K562 (cell line): Measurements from ENCODE around the gene PPM1M. TPM values are rescaled to one million over a fixed set of nuclear protein-coding genes. Genes with fewer than 3 reads are reported as not detected.

Experiments used
- ATAC-seq: fragments of 200-7000 bp; cut with Tn5 transposase; 3 replicates; pipeline ENCODE4 v1.9.1; 2020; ENCODE audit warnings: moderate library complexity
- BruUV-seq: library from RNA; stranded (reverse); fragments of 400-500 nt; replicated peaks from 2 replicates; lab custom pipeline; 2021; lab: Mats Ljungman, UMichigan
- CTCF ChIA-PET: fragments of 300-600 bp; formaldehyde crosslinking; extraction: SDS; loops from one replicate; lab custom pipeline; 2021; ENCODE audit warnings: low intra/inter-chr PET ratio; lab: Yijun Ruan, JAX
- POLR2A ChIA-PET: fragments of 300-600, 350-650 bp; sonication (Branson Sonifier 250); formaldehyde crosslinking; extraction: SDS; loops from one replicate; lab custom pipeline; 2021; ENCODE audit warnings: antibody characterized with exemption, inconsistent platforms; lab: Yijun Ruan, JAX
- DNase-seq, 4 experiments: peaks; one replicate each; pipeline versions ENCODE4 v3.0.0 to v3.0.0-alpha.2; 2011 to 2018; ENCODE audit warnings: low spot score in 3 of 4, mixed read lengths in 3 of 4; ENCODE audit errors: extremely low read depth in 1 of 4
- FAIRE-seq: peaks from 2 replicates; lab custom pipeline; 2011; peaks lifted over from hg19 to GRCh38; lab: Jason Lieb, UNC
- H2AFZ ChIP-seq: 2 replicates; pipeline ENCODE4 v1.6.0; 2011; ENCODE audit warnings: low read depth, low read length, control low read depth, inconsistent platforms
- H3K27ac ChIP-seq: fragments of 200-600 bp; 3 replicates; pipeline ENCODE4 v1.8.0; 2011; ENCODE audit warnings: low read depth, mild to moderate bottlenecking, control low read depth, inconsistent platforms, low read length, moderate library complexity, mixed read lengths; ENCODE audit errors: extremely low read depth
- H3K27me3 ChIP-seq, 2 experiments: fragments of 300-600 bp in 1 of 2; 2 replicates in 1 of 2; 3 replicates in 1 of 2; pipeline versions ENCODE4 v1.6.0 to v1.8.0; 2011; ENCODE audit warnings: inconsistent platforms in 2 of 2, low read length in 2 of 2, mild to moderate bottlenecking in 1 of 2, mixed read lengths in 1 of 2, moderate library complexity in 1 of 2; ENCODE audit not compliant: control insufficient read depth in 2 of 2, insufficient read depth in 2 of 2
- H3K36me3 ChIP-seq: fragments of 300-600 bp; 3 replicates; pipeline ENCODE4 v1.8.0; 2011; ENCODE audit warnings: mild to moderate bottlenecking, low read length, inconsistent platforms; ENCODE audit not compliant: control insufficient read depth, insufficient read depth
- H3K4me1 ChIP-seq, 2 experiments: fragments of 200-600 bp in 1 of 2; replicated peaks in 1 of 2; 2 replicates in 1 of 2; 3 replicates in 1 of 2; pipeline versions ENCODE4 v1.5.1 to v1.8.0; 2011; ENCODE audit warnings: inconsistent platforms in 2 of 2, low read length in 2 of 2, mild to moderate bottlenecking in 1 of 2, mixed read lengths in 1 of 2, moderate library complexity in 1 of 2; ENCODE audit not compliant: control insufficient read depth in 2 of 2, insufficient read depth in 2 of 2
- H3K4me2 ChIP-seq: 2 replicates; pipeline ENCODE4 v1.6.1; 2011; ENCODE audit warnings: low read length, control low read depth, inconsistent platforms, mixed read lengths; ENCODE audit not compliant: insufficient read depth
- H3K4me3 ChIP-seq: fragments of 200-600 bp; sonication (generic), shearing (Covaris generic); 2 replicates; pipeline ENCODE4 v1.5.1; 2016; ENCODE audit warnings: control low read depth, inconsistent platforms
- H3K79me2 ChIP-seq: fragments of 200-600 bp; 3 replicates; pipeline ENCODE4 v1.8.0; 2011; ENCODE audit warnings: low read length, inconsistent platforms; ENCODE audit not compliant: control insufficient read depth, insufficient read depth
- H3K9ac ChIP-seq, 2 experiments: 2 replicates each; pipeline versions ENCODE4 v1.6.0 to v1.6.1; 2011; ENCODE audit warnings: low read depth in 2 of 2, low read length in 2 of 2, control low read depth in 1 of 2, inconsistent platforms in 1 of 2, mild to moderate bottlenecking in 1 of 2, mixed read lengths in 1 of 2; ENCODE audit not compliant: insufficient read depth in 1 of 2
- H3K9me1 ChIP-seq: one replicate; pipeline ENCODE4 v1.6.0; 2011; ENCODE audit warnings: inconsistent platforms, mild to moderate bottlenecking, low read length, moderate library complexity; ENCODE audit not compliant: control insufficient read depth, insufficient read depth
- H3K9me3 ChIP-seq: replicated peaks from 2 replicates; pipeline ENCODE4 v1.5.1; 2011; ENCODE audit warnings: low read depth, low read length, inconsistent platforms; ENCODE audit not compliant: control insufficient read depth, insufficient read depth
- H4K20me1 ChIP-seq: replicated peaks from 2 replicates; pipeline ENCODE4 v1.6.1; 2011; ENCODE audit warnings: low read length, inconsistent platforms, mixed read lengths; ENCODE audit not compliant: control insufficient read depth, insufficient read depth
- ADNP ChIP-seq: fragments of 200-800 bp; sonication (Bioruptor generic); IDR thresholded peaks from 2 replicates; pipeline ENCODE4 v1.6.1; 2016; ENCODE audit warnings: missing genetic modification characterization, missing compliant biosample characterization
- ARID2 ChIP-seq: fragments of 450-650 bp; IDR thresholded peaks from 2 replicates; pipeline ENCODE4 v1.6.1; 2017; ENCODE audit warnings: antibody characterized with exemption, mild to moderate bottlenecking
- CEBPG ChIP-seq, 3 experiments: fragments of 200-800 bp in 1 of 3; sonication (Bioruptor generic) in 1 of 3; sonication (generic) in 1 of 3; formaldehyde crosslinking in 1 of 3; IDR thresholded peaks in 2 of 3; conservative IDR thresholded peaks in 1 of 3; 2 replicates each; pipeline versions ENCODE4 v1.6.1 to v1.8.0; 2016 to 2022; ENCODE audit warnings: missing compliant biosample characterization in 2 of 3, missing genetic modification characterization in 2 of 3, mild to moderate bottlenecking in 1 of 3, missing genetic modification reagents in 1 of 3
- CREBBP ChIP-seq: IDR thresholded peaks from one replicate; pipeline ENCODE4 v1.6.1; 2012; ENCODE audit warnings: low read depth, mild to moderate bottlenecking, control low read depth, inconsistent platforms, low read length
- GATAD2A ChIP-seq: fragments of 450-650 bp; IDR thresholded peaks from 2 replicates; pipeline ENCODE4 v1.6.1; 2017
- HIVEP1 ChIP-seq: fragments of 250-450 bp; sonication (Bioruptor Pico); IDR thresholded peaks from 2 replicates; pipeline ENCODE4 v1.4.0; 2020; ENCODE audit warnings: mild to moderate bottlenecking
- MITF ChIP-seq: IDR thresholded peaks from 2 replicates; pipeline ENCODE4 v1.6.1; 2014; ENCODE audit warnings: antibody characterized with exemption
- PRMT5 ChIP-seq: sonication (generic); formaldehyde crosslinking; IDR thresholded peaks from 2 replicates; pipeline ENCODE4 v1.5.0; 2020; ENCODE audit warnings: missing genetic modification reagents
- USF2 ChIP-seq: sonication (generic); formaldehyde crosslinking; IDR thresholded peaks from 2 replicates; pipeline ENCODE4 v1.5.0; 2020; ENCODE audit warnings: missing genetic modification reagents
- YY1 ChIP-seq, 3 experiments: IDR thresholded peaks; 2 replicates each; pipeline ENCODE4 v1.6.1; 2011; ENCODE audit warnings: low read length in 2 of 3, mild to moderate bottlenecking in 2 of 3, moderate library complexity in 2 of 3, borderline replicate concordance in 1 of 3, control low read depth in 1 of 3, low read depth in 1 of 3; ENCODE audit not compliant: insufficient read depth in 3 of 3, insufficient replicate concordance in 2 of 3, control insufficient read depth in 1 of 3, insufficient read length in 1 of 3; ENCODE audit errors: extremely low read depth in 1 of 3
- ZC3H11A ChIP-seq: IDR thresholded peaks from 2 replicates; pipeline ENCODE4 v1.6.1; 2012; ENCODE audit warnings: low read depth, low read length, improper control_type of control experiment
- ZC3H4 ChIP-seq: sonication (generic); formaldehyde crosslinking; IDR thresholded peaks from 2 replicates; pipeline ENCODE4 v1.9.0; 2021; ENCODE audit warnings: missing genetic modification reagents, borderline replicate concordance
- ZKSCAN3 ChIP-seq: fragments of 250-450 bp; sonication (Bioruptor Pico); IDR thresholded peaks from 2 replicates; pipeline ENCODE4 v1.4.0; 2020
- ZNF3 ChIP-seq: fragments of 250-450 bp; sonication (Bioruptor Pico); IDR thresholded peaks from 2 replicates; pipeline ENCODE4 v1.5.0; 2021; ENCODE audit warnings: mild to moderate bottlenecking, moderate library complexity
- WGBS: fragments of 100-300 bp; shearing (Covaris generic); methylation state at CpG from one replicate; pipeline ENCODE4 v1.1.6; 2016; ENCODE audit warnings: low coverage, mixed read lengths; ENCODE audit not compliant: insufficient coverage; ENCODE audit errors: missing lambda C conversion rate; 5-methylcytosine and 5-hydroxymethylcytosine counted together
- in situ Hi-C: fragments of 300-500 bp; cut with MboI; formaldehyde crosslinking; loops from 4 replicates; pipeline ENCODE4 v1.15.0; 2018; ENCODE audit warnings: inconsistent platforms, mixed read lengths
- intact Hi-C: fragments of 100-400 bp; cut with micrococcal nuclease; formaldehyde crosslinking; loops from 2 replicates; pipeline ENCODE4 v1.14.2; 2022
- polyA plus RNA-seq, 8 experiments: library from polyadenylated mRNA; depleted of rRNA in 4 of 8; stranded (reverse) in 5 of 8; unstranded in 3 of 8; fragments of >200 nt; fragmentation: Nextera tagmentation in 2 of 8; fragmentation: Illumina TruSeq in 1 of 8; extraction: Ambion mirVana in 2 of 8; extraction: Trizol in 1 of 8; gene quantifications; 2 replicates each; pipeline versions ENCODE4 v1.2.1 to v1.2.3, GENCODE V29; 2011 to 2014; ENCODE audit warnings: inconsistent platforms in 1 of 8, missing spikeins in 1 of 8
- total RNA-seq, 7 experiments: library from RNA; depleted of rRNA in 6 of 7; stranded (reverse); fragments of >200 nt in 6 of 7; fragmentation: Illumina TruSeq in 2 of 7; extraction: Trizol in 2 of 7; gene quantifications; 2 replicates each; pipeline versions ENCODE4 v1.2.1 to v1.2.3, GENCODE V29; 2011 to 2021; ENCODE audit warnings: low replicate concordance in 1 of 7

Gene PPM1M
- total and polyA plus RNA-seq, 9 of the 15 experiments (the other 6 are each of a cell fraction or from before 2014, with no cell fraction given): 1.4 to 9.2 (median 4.4) TPM

- Histone ChIP-seq H3K9ac (no peak overlapping the region), H3K9me3 (no peaks in the 10 kb centered on the region), H3K27ac (no peak overlapping the region), H3K36me3 (peaks cover 43% of the 10 kb centered on the region; the same call in 2 of the 3 replicates), H3K79me2 (no peaks in the 10 kb centered on the region), H3K4me1 (peaks cover 11 to 21% of the 10 kb centered on the region in 2 experiments; a peak in 4 of 5 replicates), H4K20me1 (0 out of 2 replicates have a peak, but pooled peaks cover 6% of the 10 kb centered on the region), H3K9me1 (no peaks in the 10 kb centered on the region), H2AFZ (no peak overlapping the region), H3K27me3 (no peaks in the 10 kb centered on the region), H3K4me2 (no peak overlapping the region), H3K4me3 (no peak overlapping the region)
- BruUV-seq: no TSS peak
- WGBS: 84% methylated on average over 5 of the region's 6 CpGs
- DNase-seq (no peak), ATAC-seq (no peak), FAIRE-seq (no peak)
- ChIA-PET CTCF (no interaction called here), POLR2A (interaction anchor here (0.7 to 1.7 kb wide), 5 partner anchors 9 to 27 kb away, joined by 4 to 10 read pairs (median 4); no protein-coding TSS in a partner anchor)
- intact Hi-C loops: no loop called here
- TF ChIP-seq GATAD2A: no peak
- in situ Hi-C loops: no loop called here
Measured at GRCh38 chr3:52249683-52250082, 4.1 kb downstream of the PPM1M start.

- no peak overlapping the region for H3K27ac ChIP-seq
- no peaks in the 10 kb centered on the region for H3K27me3 ChIP-seq
- ChIA-PET POLR2A (interaction anchor here (0.5 to 1.7 kb wide), 5 partner anchors 9 to 562 kb away, joined by 3 to 7 read pairs (median 4); no protein-coding TSS in a partner anchor), CTCF (no interaction called here)
- no peak overlapping the region for H3K4me2 ChIP-seq
- intact Hi-C loops: no loop called here
- H3K4me3 ChIP-seq: no peak overlapping the region
- no peaks in the 10 kb centered on the region for H3K9me3 ChIP-seq
- H3K79me2 ChIP-seq: no peaks in the 10 kb centered on the region
- peaks cover 8 to 18% of the 10 kb centered on the region in 2 experiments; a peak in 4 of 5 replicates for H3K4me1 ChIP-seq
- ATAC-seq (no peak), FAIRE-seq (no peak), DNase-seq (no peak)
- H3K9ac ChIP-seq: no peak overlapping the region
- H3K9me1 ChIP-seq: no peaks in the 10 kb centered on the region
- H3K36me3 ChIP-seq: peaks cover 46% of the 10 kb centered on the region; the same call in 2 of the 3 replicates
- 60% methylated on average over 1 of the region's 1 CpG for whole genome bisulfite sequencing
- BruUV-seq: no TSS peak
- H4K20me1 ChIP-seq: 0 out of 2 replicates have a peak, but pooled peaks cover 6% of the 10 kb centered on the region
- in situ Hi-C loops: no loop called here
- H2AFZ ChIP-seq: no peak overlapping the region
- no peak for TF ChIP-seq HIVEP1 (CRISPR knock-in tag)
- no peak for TF ChIP-seq CEBPG (CRISPR knock-in tag; IDR thresholded peaks at IDR 0.05)
- TF ChIP-seq CEBPG (tag; conservative IDR thresholded peaks at IDR 0.05 in 1 of 2, IDR thresholded peaks at IDR 0.05 in 1 of 2): no peak
- TF ChIP-seq USF2: no peak
- no peak for TF ChIP-seq ARID2
- TF ChIP-seq CREBBP: no peak
- no peak for TF ChIP-seq PRMT5
- TF ChIP-seq MITF: no peak
- TF ChIP-seq ZC3H4 (CRISPR knock-in tag): no peak
- no peak for TF ChIP-seq ADNP (tag)
- no peak for TF ChIP-seq ZNF3 (CRISPR knock-in tag)
- no peak for TF ChIP-seq YY1 (IDR thresholded peaks at IDR 0.05; ENCODE audit: borderline replicate concordance in 1 of 3, control insufficient read depth in 1 of 3, extremely low read depth in 1 of 3, insufficient read depth in 3 of 3, insufficient read length in 1 of 3, insufficient replicate concordance in 2 of 3, low read depth in 1 of 3, low read length in 2 of 3)
- TF ChIP-seq ZC3H11A: no peak
- no peak for TF ChIP-seq ZKSCAN3
Measured at GRCh38 chr3:52250122-52250521, 4.6 kb downstream of the PPM1M start.
